AG09319 (cell line): Measurements from ENCODE around the gene LARP1.
"Not testable (repeated sequence)": the region's sequence is repeated elsewhere in the genome, so short reads cannot be mapped to it uniquely, and the experiment has no call there.

Experiments used
- DNase-seq: peaks from one replicate; pipeline ENCODE4 v3.0.0-alpha.2; 2010; ENCODE audit warnings: low read depth; ENCODE audit errors: extremely low read depth
- CTCF ChIP-seq: IDR thresholded peaks from 2 replicates; pipeline ENCODE4 v1.5.1; 2011; ENCODE audit warnings: low read depth, mild to moderate bottlenecking, inconsistent platforms, low read length, moderate library complexity

LARP1 gene

GRCh38 chr5:154737667-154738320 is 17.4 kb upstream of the LARP1 start:
- TF ChIP-seq CTCF = no peak
- no peak for DNase-seq

GRCh38 chr5:154740483-154740882 is 14.7 kb upstream of the LARP1 start:
- no peak for TF ChIP-seq CTCF
- peak; percentile 58 for DNase-seq

GRCh38 chr5:154740957-154741356 is 14.2 kb upstream of the LARP1 start:
- DNase-seq = no peak
- no peak for TF ChIP-seq CTCF

- TF ChIP-seq CTCF = no peak
- DNase-seq = no peak
These were observed 13.8 kb upstream of the LARP1 start for GRCh38 chr5:154741415-154741814.

GRCh38 chr5:154743812-154744211 is 11.4 kb upstream of the LARP1 start:
- DNase-seq = no peak
- no peak for TF ChIP-seq CTCF

- no peak for TF ChIP-seq CTCF
- DNase-seq = no peak
These were observed 9.8 kb upstream of the LARP1 start for GRCh38 chr5:154745349-154745748.

GRCh38 chr5:154749491-154749890 is 5.7 kb upstream of the LARP1 start:
- no peak for TF ChIP-seq CTCF
- DNase-seq = no peak

GRCh38 chr5:154750641-154751040 is 4.5 kb upstream of the LARP1 start:
- DNase-seq = not testable (repeated sequence)
